ENCODE results near the gene ISG15.
"Not testable (repeated sequence)": the region's sequence is repeated elsewhere in the genome, so short reads cannot be mapped to it uniquely, and the experiment has no call there.

ISG15 gene

GRCh38 chr1:970973-971730 lies 42.1 kb upstream of the ISG15 start:
- Histone ChIP-seq H3K9ac (ENCODE audit: low read depth, low read length) (no peak overlapping the region), H3K36me3 (ENCODE audit: control insufficient read depth, insufficient read depth, low read length) (no peaks in the 10 kb centered on the region), H3K9me3 (ENCODE audit: control insufficient read depth, insufficient read depth, low read length) (no peaks in the 10 kb centered on the region), H3K4me1 (ENCODE audit: control insufficient read depth, insufficient read depth, low read length) (peaks cover 2% of the 10 kb centered on the region), H3K4me3 (ENCODE audit: low read depth, low read length) (no peak overlapping the region), H3K27me3 (ENCODE audit: control insufficient read depth, insufficient read depth, low read length) (peaks cover 43% of the 10 kb centered on the region)

DNA sequence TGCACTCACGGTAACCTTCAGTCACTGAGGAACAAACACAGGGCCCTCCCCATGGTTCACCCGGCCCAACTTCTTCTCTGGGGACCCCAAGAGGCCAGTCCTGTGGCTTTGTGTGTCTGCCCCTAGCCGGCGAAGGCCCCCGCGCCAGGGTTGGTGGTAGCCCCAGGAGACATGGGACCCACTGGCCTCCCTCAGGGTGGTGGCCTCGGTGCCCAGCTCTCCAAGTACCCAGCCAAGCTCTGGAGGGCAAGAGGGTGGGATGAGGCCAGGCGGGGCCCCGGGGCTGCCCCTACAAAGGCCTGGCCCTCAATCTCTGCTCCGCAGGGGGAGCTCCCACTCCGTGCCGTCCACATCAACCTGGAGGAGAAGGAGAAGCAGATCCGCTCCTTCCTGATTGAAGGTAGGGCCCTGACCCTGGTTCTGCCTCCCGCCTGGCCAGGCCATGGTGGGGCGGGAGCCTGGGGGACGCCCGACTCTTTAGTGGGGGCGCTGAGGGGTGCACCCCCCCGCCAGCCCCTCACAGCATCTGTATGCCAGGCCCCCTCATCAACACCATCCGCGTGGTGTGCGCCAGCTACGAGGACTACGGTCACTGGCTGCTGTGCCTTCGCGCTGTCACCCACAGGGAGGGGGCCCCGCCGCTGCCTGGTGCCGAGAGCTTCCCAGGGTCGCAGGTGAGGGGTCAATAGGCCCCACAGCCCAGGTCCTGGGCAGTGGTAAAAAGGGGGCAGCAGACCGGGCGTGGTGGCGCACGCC lies 41.4 kb upstream of the ISG15 start:
- H3K9me3 ChIP-seq (ENCODE audit: control insufficient read depth, insufficient read depth, low read length) = no peaks in the 10 kb centered on the region
- H3K4me3 ChIP-seq (ENCODE audit: low read depth, low read length) = no peak overlapping the region
- no peaks in the 10 kb centered on the region for H3K36me3 ChIP-seq (ENCODE audit: control insufficient read depth, insufficient read depth, low read length)
- H3K27me3 ChIP-seq (ENCODE audit: control insufficient read depth, insufficient read depth, low read length) = peaks cover 39% of the 10 kb centered on the region
- H3K9ac ChIP-seq (ENCODE audit: low read depth, low read length) = no peak overlapping the region
- peaks cover 2% of the 10 kb centered on the region for H3K4me1 ChIP-seq (ENCODE audit: control insufficient read depth, insufficient read depth, low read length)

- Histone ChIP-seq H3K36me3 (ENCODE audit: control insufficient read depth, insufficient read depth, low read length) (no peaks in the 10 kb centered on the region), H3K4me3 (ENCODE audit: low read depth, low read length) (no peak overlapping the region), H3K9me3 (ENCODE audit: control insufficient read depth, insufficient read depth, low read length) (no peaks in the 10 kb centered on the region), H3K4me1 (ENCODE audit: control insufficient read depth, insufficient read depth, low read length) (peaks cover 2% of the 10 kb centered on the region), H3K9ac (ENCODE audit: low read depth, low read length) (no peak overlapping the region), H3K27me3 (ENCODE audit: control insufficient read depth, insufficient read depth, low read length) (peaks cover 29% of the 10 kb centered on the region)
Observed at GRCh38 chr1:972726-973458, 40.4 kb upstream of the ISG15 start.

DNA sequence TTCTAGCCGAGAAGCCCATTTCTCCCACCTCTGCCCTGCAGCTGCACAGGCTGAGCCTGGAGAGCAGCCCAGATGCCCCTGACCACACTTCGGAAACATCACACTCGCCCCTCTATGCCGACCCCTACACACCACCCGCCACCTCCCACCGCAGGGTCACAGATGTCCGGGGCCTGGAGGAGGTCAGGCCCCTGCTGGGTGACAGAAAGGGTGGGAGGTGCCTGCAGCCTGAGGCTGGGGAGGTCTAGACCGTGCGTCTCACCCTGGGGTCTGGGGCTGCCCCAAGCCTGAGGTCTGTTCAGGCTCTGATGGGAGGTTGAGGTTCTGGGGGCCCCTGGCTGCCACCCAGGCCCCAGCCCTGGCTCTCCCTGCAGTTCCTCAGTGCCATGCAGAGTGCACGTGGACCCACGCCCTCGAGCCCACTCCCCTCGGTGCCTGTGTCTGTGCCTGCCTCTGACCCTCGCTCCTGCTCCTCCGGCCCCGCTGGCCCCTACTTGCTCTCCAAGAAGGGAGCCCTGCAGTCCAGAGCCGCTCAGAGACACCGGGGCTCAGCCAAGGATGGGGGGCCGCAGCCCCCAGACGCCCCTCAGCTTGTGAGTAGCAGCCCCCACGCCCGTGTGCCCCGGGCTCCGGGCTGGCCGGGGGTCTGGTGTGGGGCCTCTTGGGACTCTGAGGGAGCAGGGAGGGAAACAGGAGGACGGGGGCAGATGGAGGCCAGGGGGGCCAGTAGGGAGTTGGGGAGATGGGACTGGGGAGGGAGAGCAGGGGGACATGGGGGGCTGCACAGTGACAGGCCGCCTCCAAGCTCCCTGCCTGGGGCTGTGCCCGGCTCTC lies 39.6 kb upstream of the ISG15 start:
- H3K4me1 ChIP-seq (ENCODE audit: control insufficient read depth, insufficient read depth, low read length) = peaks cover 2% of the 10 kb centered on the region
- no peak overlapping the region for H3K4me3 ChIP-seq (ENCODE audit: low read depth, low read length)
- no peaks in the 10 kb centered on the region for H3K9me3 ChIP-seq (ENCODE audit: control insufficient read depth, insufficient read depth, low read length)
- peaks cover 21% of the 10 kb centered on the region for H3K27me3 ChIP-seq (ENCODE audit: control insufficient read depth, insufficient read depth, low read length)
- H3K9ac ChIP-seq (ENCODE audit: low read depth, low read length) = no peak overlapping the region
- H3K36me3 ChIP-seq (ENCODE audit: control insufficient read depth, insufficient read depth, low read length) = no peaks in the 10 kb centered on the region

- peaks cover 16% of the 10 kb centered on the region for H3K27me3 ChIP-seq (ENCODE audit: control insufficient read depth, insufficient read depth, low read length)
- H3K4me1 ChIP-seq (ENCODE audit: control insufficient read depth, insufficient read depth, low read length) = peaks cover 2% of the 10 kb centered on the region
- no peak overlapping the region for H3K9ac ChIP-seq (ENCODE audit: low read depth, low read length)
- H3K36me3 ChIP-seq (ENCODE audit: control insufficient read depth, insufficient read depth, low read length) = no peaks in the 10 kb centered on the region
- no peak overlapping the region for H3K4me3 ChIP-seq (ENCODE audit: low read depth, low read length)
- H3K9me3 ChIP-seq (ENCODE audit: control insufficient read depth, insufficient read depth, low read length) = no peaks in the 10 kb centered on the region
Observed at GRCh38 chr1:974293-974640, 39.0 kb upstream of the ISG15 start.

DNA sequence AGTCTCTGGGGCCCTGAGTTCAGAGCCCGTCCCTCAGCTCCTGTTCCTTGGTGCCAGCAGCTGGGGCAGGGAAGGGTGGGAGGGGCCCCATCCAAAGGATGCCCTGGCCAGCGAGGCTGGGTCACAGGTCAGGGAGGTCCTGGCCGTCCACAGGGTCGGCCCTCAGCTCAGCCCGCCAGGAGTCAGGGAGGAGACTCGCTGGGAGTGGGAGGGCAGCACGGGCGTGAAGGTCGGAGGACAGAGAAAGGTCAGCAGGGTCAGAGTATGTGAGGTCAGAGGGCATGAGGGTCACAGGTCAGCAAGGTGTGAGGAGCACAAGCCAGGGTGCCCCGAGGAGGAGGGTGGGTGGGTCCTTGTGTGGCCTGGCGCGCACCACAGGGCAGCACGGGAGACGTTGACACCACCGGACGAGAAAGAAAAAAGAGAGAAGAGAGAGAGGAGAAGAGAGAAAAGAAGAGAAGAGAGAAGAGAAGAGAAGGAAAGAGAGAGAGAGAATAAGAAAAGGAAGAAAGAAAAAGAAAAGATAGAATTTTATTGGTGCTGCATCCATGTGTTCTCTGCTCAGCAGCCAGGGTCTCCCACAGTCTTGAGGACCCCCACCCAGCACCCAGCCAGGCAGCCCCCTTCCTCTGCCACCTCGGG lies 38.5 kb upstream of the ISG15 start:
- Histone ChIP-seq H3K9ac (ENCODE audit: low read depth, low read length) (no peak overlapping the region), H3K36me3 (ENCODE audit: control insufficient read depth, insufficient read depth, low read length) (no peaks in the 10 kb centered on the region), H3K4me3 (ENCODE audit: low read depth, low read length) (no peak overlapping the region), H3K27me3 (ENCODE audit: control insufficient read depth, insufficient read depth, low read length) (peaks cover 14% of the 10 kb centered on the region), H3K9me3 (ENCODE audit: control insufficient read depth, insufficient read depth, low read length) (no peaks in the 10 kb centered on the region), H3K4me1 (ENCODE audit: control insufficient read depth, insufficient read depth, low read length) (peaks cover 2% of the 10 kb centered on the region)

GRCh38 chr1:975365-975764 lies 37.9 kb upstream of the ISG15 start:
- H3K4me1 ChIP-seq (ENCODE audit: control insufficient read depth, insufficient read depth, low read length) = peaks cover 2% of the 10 kb centered on the region
- H3K27me3 ChIP-seq (ENCODE audit: control insufficient read depth, insufficient read depth, low read length) = peaks cover 9% of the 10 kb centered on the region
- H3K36me3 ChIP-seq (ENCODE audit: control insufficient read depth, insufficient read depth, low read length) = no peaks in the 10 kb centered on the region
- H3K9ac ChIP-seq (ENCODE audit: low read depth, low read length) = no peak overlapping the region
- H3K9me3 ChIP-seq (ENCODE audit: control insufficient read depth, insufficient read depth, low read length) = no peaks in the 10 kb centered on the region
- no peak overlapping the region for H3K4me3 ChIP-seq (ENCODE audit: low read depth, low read length)

GRCh38 chr1:975896-976683 lies 37.2 kb upstream of the ISG15 start:
- peaks cover 2% of the 10 kb centered on the region for H3K4me1 ChIP-seq (ENCODE audit: control insufficient read depth, insufficient read depth, low read length)
- H3K9me3 ChIP-seq (ENCODE audit: control insufficient read depth, insufficient read depth, low read length) = no peaks in the 10 kb centered on the region
- H3K4me3 ChIP-seq (ENCODE audit: low read depth, low read length) = no peak overlapping the region
- H3K27me3 ChIP-seq (ENCODE audit: control insufficient read depth, insufficient read depth, low read length) = peaks cover 9% of the 10 kb centered on the region
- no peaks in the 10 kb centered on the region for H3K36me3 ChIP-seq (ENCODE audit: control insufficient read depth, insufficient read depth, low read length)
- H3K9ac ChIP-seq (ENCODE audit: low read depth, low read length) = no peak overlapping the region

DNA sequence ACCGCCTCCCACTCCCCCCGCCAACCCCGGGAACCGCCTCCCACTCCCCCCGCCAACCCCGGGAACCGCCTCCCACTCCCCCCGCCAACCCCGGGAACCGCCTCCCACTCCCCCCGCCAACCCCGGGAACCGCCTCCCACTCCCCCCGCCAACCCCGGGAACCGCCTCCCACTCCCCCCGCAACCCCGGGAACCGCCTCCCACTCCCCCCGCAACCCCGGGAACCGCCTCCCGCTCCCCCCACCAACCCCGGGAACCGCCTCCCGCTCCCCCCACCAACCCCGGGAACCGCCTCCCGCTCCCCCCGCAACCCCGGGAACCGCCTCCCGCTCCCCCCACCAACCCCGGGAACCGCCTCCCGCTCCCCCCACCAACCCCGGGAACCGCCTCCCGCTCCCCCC lies 36.5 kb upstream of the ISG15 start:
- H3K9me3 ChIP-seq (ENCODE audit: control insufficient read depth, insufficient read depth, low read length); H3K4me1 ChIP-seq (ENCODE audit: control insufficient read depth, insufficient read depth, low read length); H3K9ac ChIP-seq (ENCODE audit: low read depth, low read length); H3K36me3 ChIP-seq (ENCODE audit: control insufficient read depth, insufficient read depth, low read length); H3K4me3 ChIP-seq (ENCODE audit: low read depth, low read length): not testable (repeated sequence)
- H3K27me3 ChIP-seq (ENCODE audit: control insufficient read depth, insufficient read depth, low read length) = peaks cover 11% of the 10 kb centered on the region

GRCh38 chr1:978069-978834 lies 35.0 kb upstream of the ISG15 start:
- H3K4me3 ChIP-seq (ENCODE audit: low read depth, low read length) = no peak overlapping the region
- no peaks in the 10 kb centered on the region for H3K9me3 ChIP-seq (ENCODE audit: control insufficient read depth, insufficient read depth, low read length)
- H3K27me3 ChIP-seq (ENCODE audit: control insufficient read depth, insufficient read depth, low read length) = peaks cover 19% of the 10 kb centered on the region
- H3K9ac ChIP-seq (ENCODE audit: low read depth, low read length) = no peak overlapping the region
- peaks cover 2% of the 10 kb centered on the region for H3K4me1 ChIP-seq (ENCODE audit: control insufficient read depth, insufficient read depth, low read length)
- H3K36me3 ChIP-seq (ENCODE audit: control insufficient read depth, insufficient read depth, low read length) = no peaks in the 10 kb centered on the region
